GM12875 (cell line): Measurements from ENCODE around the gene AATK.

Experiments
- H3K4me3 ChIP-seq: one replicate; pipeline ENCODE4 v1.5.1; 2011; ENCODE audit warnings: low read depth, low read length, control low read depth
- CTCF ChIP-seq: IDR thresholded peaks from 2 replicates; pipeline ENCODE4 v1.5.1; 2011; ENCODE audit warnings: low read depth, mild to moderate bottlenecking, control low read depth, inconsistent platforms, low read length, moderate library complexity, borderline replicate concordance; ENCODE audit not compliant: insufficient read depth

The AATK gene

GRCh38 chr17:81094509-81095382 lies 71.3 kb downstream of the AATK start:
- TF ChIP-seq CTCF: no peak
- H3K4me3 ChIP-seq: no peak overlapping the region

GRCh38 chr17:81093619-81094508 lies 72.2 kb downstream of the AATK start:
- no peak overlapping the region for H3K4me3 ChIP-seq
- no peak for TF ChIP-seq CTCF

- no peak overlapping the region for H3K4me3 ChIP-seq
- TF ChIP-seq CTCF: no peak
Observed at GRCh38 chr17:81092518-81093095, 73.4 kb downstream of the AATK start.

- no peak for TF ChIP-seq CTCF
- no peak overlapping the region for H3K4me3 ChIP-seq
Observed at GRCh38 chr17:81091774-81092517, 74.1 kb downstream of the AATK start.

DNA sequence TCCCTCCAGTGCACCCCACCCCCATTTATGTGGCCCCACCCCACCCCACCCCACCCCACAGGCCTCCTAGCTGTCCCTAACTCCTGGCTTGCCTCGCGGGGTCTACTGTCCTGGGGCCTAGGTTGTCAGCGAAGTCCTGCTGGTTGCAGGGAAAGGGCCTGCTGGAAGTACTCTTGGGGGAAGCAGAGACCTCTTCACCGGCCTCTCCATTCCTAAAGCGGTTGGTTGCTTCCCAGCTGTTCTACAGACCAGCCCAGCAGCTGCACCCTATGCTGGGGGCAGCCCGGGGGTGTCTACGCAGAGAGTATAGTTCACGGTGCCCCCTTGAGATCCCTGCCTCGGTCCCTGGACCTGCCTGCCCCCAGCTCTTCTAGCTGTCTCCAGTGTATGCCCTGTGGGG lies 74.9 kb downstream of the AATK start:
- TF ChIP-seq CTCF: no peak
- no peak overlapping the region for H3K4me3 ChIP-seq

DNA sequence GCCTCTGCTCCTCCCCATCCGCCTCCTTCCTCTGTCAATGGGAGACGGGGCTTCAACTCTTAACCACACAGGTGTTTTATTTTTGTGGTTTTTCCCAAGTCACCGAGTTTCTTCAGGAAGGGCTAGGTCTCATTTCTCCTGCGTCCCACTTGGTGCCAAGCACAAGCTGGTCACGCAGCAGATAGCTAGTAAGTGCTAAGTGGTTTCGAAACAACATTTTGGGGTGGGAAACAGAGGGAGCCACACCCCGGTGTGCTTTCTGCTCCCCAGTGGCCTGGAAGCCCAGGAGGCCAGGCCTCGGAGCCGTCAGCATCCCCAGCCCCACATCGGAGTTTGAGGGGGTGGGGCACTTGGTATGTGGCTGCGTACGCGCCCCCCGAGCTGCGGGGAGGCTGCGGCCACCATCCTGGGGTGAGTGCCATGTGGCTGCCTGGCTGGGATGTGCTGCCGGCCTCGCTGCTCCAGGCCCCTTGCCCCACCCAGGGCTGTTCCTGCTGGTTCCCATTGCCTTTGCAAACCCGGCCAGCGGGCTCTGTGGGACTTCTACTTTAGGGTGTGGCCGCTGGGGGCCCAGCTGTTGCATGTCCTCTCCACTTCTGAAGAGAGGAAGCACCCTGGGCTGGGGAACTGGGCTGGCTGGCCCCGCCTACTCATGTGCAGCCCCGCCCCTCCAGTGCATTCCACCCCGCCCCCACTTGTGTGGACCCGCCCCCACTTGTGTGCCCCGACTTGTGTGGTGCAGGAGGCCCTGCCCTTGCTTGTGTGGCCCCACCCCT lies 75.5 kb downstream of the AATK start:
- no peak for TF ChIP-seq CTCF
- H3K4me3 ChIP-seq: no peak overlapping the region
